Transverse colon (tissue), 3 donors: ENCODE measurements around the gene IMP4.

Experiments used
- POLR2A ChIP-seq: fragments of 450-650 bp; IDR thresholded peaks from one replicate; pipeline ENCODE4 v1.6.1; 2016; ENCODE audit warnings: antibody characterized with exemption, mild to moderate bottlenecking, moderate library complexity
- POLR2AphosphoS5 ChIP-seq, 3 donors: sonication (generic); formaldehyde crosslinking; IDR thresholded peaks; one replicate each; pipeline ENCODE4 v1.6.1; 2016; ENCODE audit warnings: antibody characterized with exemption in 3 of 3

DNA sequence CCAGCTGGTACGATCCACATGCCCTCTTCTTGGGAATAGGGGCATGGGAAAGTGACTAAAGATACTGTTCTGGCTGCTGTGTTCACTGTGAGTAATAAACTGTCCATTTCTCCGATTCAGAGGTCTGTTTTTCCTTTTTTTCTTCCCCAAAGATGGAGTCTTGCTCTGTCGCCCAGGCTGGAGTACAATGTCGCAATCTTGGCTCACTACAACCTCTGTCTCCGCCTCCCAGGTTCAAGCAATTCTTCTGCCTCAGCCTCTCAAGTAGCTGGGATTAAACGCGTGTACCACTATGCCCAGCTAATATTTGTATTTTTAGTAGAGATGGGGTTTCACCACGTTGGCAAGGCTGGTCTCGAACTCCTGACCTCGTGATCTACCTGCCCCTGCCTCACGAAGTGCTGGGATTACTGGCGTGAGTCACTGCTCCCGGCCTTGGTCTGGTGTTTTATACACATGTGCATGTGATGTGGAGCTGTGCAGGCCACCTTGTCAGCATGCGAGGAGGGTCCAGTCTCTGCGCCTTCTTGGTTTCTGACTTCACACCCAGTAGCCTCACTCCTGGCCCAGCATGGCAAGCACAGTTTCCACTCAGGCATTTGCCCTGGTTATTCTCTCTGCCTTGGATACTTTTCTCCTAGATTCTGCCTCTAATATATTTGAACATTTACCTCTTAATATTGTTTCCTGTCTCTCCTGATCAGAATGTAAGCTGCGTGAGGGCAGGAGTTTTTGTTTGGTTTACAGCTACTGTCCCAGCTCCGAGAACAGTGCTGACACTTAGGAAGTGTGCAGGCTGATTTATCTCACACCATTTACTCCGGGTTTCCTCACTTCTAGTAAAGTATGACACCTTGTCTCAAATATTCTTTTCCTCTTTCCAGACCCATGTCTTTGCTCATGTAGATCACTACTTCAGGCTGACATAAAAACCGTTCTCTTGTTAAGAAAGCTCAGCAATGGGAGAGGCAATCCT, 32.9 kb downstream of the IMP4 start:
- TF ChIP-seq POLR2AphosphoS5 (IDR thresholded peaks at IDR 0.05) (no peak), POLR2A (no peak)
